Thymus (tissue), 11 donors: ENCODE measurements around the gene KIAA1755. TPM values are rescaled to one million over a fixed set of nuclear protein-coding genes. Genes with fewer than 3 reads are reported as not detected.

Experiments used
- DNase-seq, 9 donors: peaks; one replicate each; pipeline ENCODE4 v3.0.0-alpha.2; 2013; ENCODE audit warnings: low spot score in 9 of 9, low read depth in 6 of 9, missing footprints in 1 of 9
- H3K27ac ChIP-seq, 2 donors: one replicate each; pipeline ENCODE4 v1.5.1; 2013; ENCODE audit warnings: control low read depth in 1 of 2, low read depth in 1 of 2, low read length in 1 of 2, mild to moderate bottlenecking in 1 of 2, moderate library complexity in 1 of 2
- H3K27me3 ChIP-seq, 2 donors: one replicate each; pipeline ENCODE4 v1.5.1; 2013; ENCODE audit warnings: low read length in 1 of 2; ENCODE audit not compliant: control insufficient read depth in 2 of 2, insufficient read depth in 1 of 2
- H3K36me3 ChIP-seq, 2 donors: one replicate each; pipeline ENCODE4 v1.5.1; 2013; ENCODE audit warnings: low read length in 1 of 2, mild to moderate bottlenecking in 1 of 2, moderate library complexity in 1 of 2; ENCODE audit not compliant: control insufficient read depth in 2 of 2, insufficient read depth in 2 of 2
- H3K4me1 ChIP-seq, 2 donors: one replicate each; pipeline ENCODE4 v1.5.1; 2013; ENCODE audit warnings: low read length in 2 of 2; ENCODE audit not compliant: control insufficient read depth in 2 of 2, insufficient read depth in 2 of 2
- H3K4me3 ChIP-seq, 2 donors: one replicate each; pipeline ENCODE4 v1.5.1; 2013; ENCODE audit warnings: low read length in 2 of 2, control low read depth in 1 of 2, mild to moderate bottlenecking in 1 of 2
- H3K9me3 ChIP-seq, 2 donors: one replicate each; pipeline ENCODE4 v1.5.1; 2013; ENCODE audit warnings: low read length in 1 of 2, mild to moderate bottlenecking in 1 of 2; ENCODE audit not compliant: control insufficient read depth in 2 of 2, insufficient read depth in 1 of 2
- WGBS: extraction: QIAGEN DNeasy Blood & Tissue Kit; methylation state at CpG from one replicate; pipeline ENCODE4 v1.1.7; 2013; 5-methylcytosine and 5-hydroxymethylcytosine counted together
- polyA plus RNA-seq: library from polyadenylated mRNA; stranded (reverse); fragments of 200-250 nt; gene quantifications from one replicate; pipeline ENCODE4 v1.2.3, GENCODE V29; 2013
- total RNA-seq: library from RNA; stranded (reverse); fragments of 120-200 nt; gene quantifications from one replicate; pipeline ENCODE4 v1.2.4, GENCODE V29; 2013
- donor health status: healthy.

Gene KIAA1755
- total and polyA plus RNA-seq, 2 donors, result 0.66 to 5.5 TPM

DNA sequence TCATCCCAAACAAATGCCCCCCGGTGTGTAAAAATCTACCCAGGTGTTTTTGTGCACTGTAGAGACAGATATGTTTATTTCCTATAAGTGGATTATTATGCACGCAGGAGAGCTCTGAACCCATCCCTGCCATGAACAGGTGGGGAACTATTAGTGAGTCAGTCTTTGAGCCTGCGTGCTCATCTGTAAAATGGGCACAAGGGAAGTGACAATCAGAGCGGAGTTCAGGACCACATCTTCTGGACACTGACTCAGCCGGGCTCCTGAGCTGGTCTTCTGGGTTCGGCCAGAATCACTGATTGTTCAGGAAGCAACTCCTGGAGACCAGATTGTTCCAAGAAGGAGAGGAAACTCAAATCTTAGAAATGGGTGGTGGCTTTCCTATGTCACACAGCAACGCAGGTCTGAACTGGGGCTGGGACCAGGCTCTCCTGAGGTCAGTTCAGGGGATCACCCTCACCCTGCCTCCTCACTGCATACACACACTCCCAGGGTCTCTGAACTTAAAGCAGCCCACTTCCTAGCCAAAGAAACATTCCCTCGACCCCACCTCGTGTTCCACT is 68.1 kb downstream of the KIAA1755 start:
- no peaks in the 10 kb centered on the region for H3K9me3 ChIP-seq
- H3K4me1 ChIP-seq, result no peaks in the 10 kb centered on the region
- no peak overlapping the region for H3K4me3 ChIP-seq
- DNase-seq, result no peak
- H3K27me3 ChIP-seq, result no peaks in the 10 kb centered on the region
- H3K36me3 ChIP-seq, result no peaks in the 10 kb centered on the region
- 91% methylated on average over 9 of the region's 9 CpGs for WGBS
- H3K27ac ChIP-seq, result no peak overlapping the region

DNA sequence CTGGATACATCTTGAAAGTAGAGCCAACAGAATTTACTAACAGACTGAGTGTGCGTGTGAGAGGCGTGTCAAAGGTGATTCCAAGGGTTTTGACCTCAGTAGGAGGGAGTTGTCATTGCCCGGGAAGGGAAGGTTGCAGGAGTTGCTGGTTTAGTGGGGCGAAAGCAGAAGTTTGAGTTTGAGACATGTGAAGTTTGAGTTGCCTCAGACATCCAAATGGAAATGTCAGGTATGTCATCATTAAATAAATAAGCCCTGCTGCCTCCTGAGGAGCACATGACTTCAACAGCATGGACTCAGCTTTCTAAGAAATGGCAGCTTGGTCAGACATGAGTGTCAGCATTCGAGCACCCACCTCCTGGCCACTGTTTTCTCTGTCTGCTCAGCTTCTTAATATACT is 68.9 kb downstream of the KIAA1755 start:
- Histone ChIP-seq H3K4me3 (no peak overlapping the region), H3K4me1 (no peaks in the 10 kb centered on the region), H3K9me3 (no peaks in the 10 kb centered on the region), H3K27me3 (no peaks in the 10 kb centered on the region), H3K27ac (no peak overlapping the region), H3K36me3 (no peaks in the 10 kb centered on the region)
- DNase-seq, result no peak
- WGBS, result 89% methylated on average over 5 of the region's 5 CpGs

DNA sequence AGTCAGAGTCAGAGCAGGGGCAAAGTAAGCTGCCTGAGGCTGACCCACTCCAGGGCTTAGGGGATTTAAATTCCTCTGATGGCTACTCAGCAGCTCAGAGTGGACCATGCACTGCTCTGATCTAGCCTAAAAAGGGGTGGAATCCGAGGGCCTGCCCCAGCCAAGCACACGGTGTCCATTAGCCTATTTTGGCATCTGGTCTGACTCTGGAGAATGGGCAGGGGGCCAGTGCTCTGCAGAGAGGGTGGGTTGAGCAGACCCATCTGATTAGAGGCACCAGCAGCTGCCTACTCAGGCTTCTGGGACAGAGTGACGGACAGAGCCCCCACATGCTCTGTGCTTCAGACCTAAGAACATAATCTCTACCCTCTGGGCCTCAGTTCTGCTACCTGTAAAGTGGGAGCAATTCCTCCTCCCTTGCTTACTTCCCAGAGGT is 69.6 kb downstream of the KIAA1755 start:
- H3K27ac ChIP-seq, result no peak overlapping the region
- DNase-seq, result no peak
- H3K27me3 ChIP-seq, result no peaks in the 10 kb centered on the region
- no peaks in the 10 kb centered on the region for H3K9me3 ChIP-seq
- H3K36me3 ChIP-seq, result no peaks in the 10 kb centered on the region
- H3K4me1 ChIP-seq, result no peaks in the 10 kb centered on the region
- no peak overlapping the region for H3K4me3 ChIP-seq
- 85% methylated on average over 3 of the region's 3 CpGs for WGBS

DNA sequence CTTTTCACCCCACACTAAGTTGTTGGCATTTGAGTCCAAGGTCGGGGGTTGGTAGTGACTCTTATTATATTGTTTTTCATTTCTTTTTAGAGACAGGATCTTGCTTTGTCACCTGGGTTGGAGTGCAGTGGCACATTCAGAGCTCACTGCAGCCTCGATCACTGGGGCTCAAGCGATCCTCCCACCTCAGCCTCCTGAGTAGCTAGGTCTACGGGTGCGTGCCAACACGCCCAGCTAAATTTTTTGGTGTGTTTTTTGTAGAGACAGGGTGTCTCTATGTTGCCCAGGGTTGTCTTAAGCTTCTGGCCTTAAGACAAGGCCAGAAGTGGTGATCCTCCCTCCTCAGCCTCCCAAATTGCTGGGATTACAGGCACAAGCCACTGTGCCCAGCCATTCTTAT is 70.4 kb downstream of the KIAA1755 start:
- Histone ChIP-seq H3K36me3 (no peaks in the 10 kb centered on the region), H3K27me3 (no peaks in the 10 kb centered on the region), H3K4me3 (no peak overlapping the region), H3K27ac (no peak overlapping the region), H3K9me3 (no peaks in the 10 kb centered on the region), H3K4me1 (no peaks in the 10 kb centered on the region)
- WGBS, result 95% methylated on average over 6 of the region's 6 CpGs
- no peak for DNase-seq

DNA sequence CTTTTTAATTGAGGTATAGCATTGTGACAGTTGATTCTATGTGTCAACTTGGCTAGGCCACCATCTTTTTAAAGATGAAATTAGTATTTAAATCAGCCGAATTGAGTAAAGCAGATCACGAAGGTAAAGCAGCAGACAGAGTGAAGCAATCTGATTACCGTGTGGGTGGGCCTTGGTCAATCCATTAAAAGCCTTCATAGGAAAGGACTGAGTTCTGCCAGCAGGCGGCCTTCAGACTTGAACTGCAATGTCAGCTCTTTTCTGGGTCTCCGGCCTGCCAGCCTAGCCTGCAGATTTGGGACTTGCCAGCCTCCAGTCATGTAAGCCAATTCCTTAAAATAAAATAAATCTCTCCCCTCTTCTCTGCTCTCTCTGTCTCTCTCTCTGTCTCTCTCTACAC is 73.0 kb downstream of the KIAA1755 start:
- no peak overlapping the region for H3K27ac ChIP-seq
- H3K36me3 ChIP-seq, result no peaks in the 10 kb centered on the region
- 97% methylated on average over 5 of the region's 5 CpGs for WGBS
- no peaks in the 10 kb centered on the region for H3K4me1 ChIP-seq
- H3K4me3 ChIP-seq, result no peak overlapping the region
- DNase-seq, result no peak
- no peaks in the 10 kb centered on the region for H3K27me3 ChIP-seq
- H3K9me3 ChIP-seq, result no peaks in the 10 kb centered on the region

DNA sequence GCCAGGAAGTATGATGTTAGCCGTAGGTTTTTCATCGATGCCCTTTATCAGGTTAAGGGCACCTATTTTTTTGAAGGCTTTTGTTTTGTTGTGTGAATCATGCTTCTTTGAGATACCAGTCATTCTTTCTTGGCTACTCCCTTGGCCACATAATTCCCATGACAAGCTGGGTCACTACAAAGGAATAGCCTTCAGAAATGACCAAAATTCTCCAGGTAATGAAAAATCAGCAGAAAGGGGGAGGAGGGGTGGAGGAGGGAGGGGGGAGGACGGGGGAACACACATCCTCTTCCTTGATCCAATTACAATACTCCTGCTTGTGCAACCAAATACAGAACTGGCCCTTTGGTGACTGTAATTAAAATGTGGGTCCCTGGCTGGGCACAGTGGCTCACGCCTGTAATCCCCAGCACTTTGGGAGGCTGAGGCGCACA is 73.7 kb downstream of the KIAA1755 start:
- Histone ChIP-seq H3K27ac (no peak overlapping the region), H3K36me3 (no peaks in the 10 kb centered on the region), H3K9me3 (no peaks in the 10 kb centered on the region), H3K4me3 (no peak overlapping the region), H3K27me3 (no peaks in the 10 kb centered on the region), H3K4me1 (no peaks in the 10 kb centered on the region)
- WGBS, result 81% methylated on average over 5 of the region's 5 CpGs
- DNase-seq, result no peak

DNA sequence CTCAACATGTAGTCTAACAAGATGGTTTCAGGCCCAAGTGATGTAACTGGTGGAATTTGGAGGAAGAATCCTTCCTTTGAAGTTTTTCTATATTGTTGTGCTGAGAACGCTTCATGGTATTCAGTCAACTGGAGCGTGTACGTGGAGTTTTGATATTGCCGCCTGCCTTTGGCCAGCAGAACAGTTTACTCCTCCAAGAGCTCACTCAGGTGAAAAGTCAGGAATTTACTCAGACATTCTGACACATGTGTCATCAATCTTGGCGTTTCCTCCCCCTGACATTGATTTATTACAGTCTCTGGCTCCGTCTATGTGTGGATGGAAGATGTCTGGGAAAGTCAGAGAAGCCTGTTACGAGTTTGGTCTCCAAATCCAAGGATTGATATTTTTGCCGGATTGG is 76.4 kb downstream of the KIAA1755 start:
- Histone ChIP-seq H3K9me3 (no peaks in the 10 kb centered on the region), H3K4me3 (no peak overlapping the region), H3K36me3 (no peaks in the 10 kb centered on the region), H3K27ac (no peak overlapping the region), H3K4me1 (no peaks in the 10 kb centered on the region), H3K27me3 (no peaks in the 10 kb centered on the region)
- WGBS, result 78% methylated on average over 8 of the region's 8 CpGs
- DNase-seq, result peak in 2 of 9 donors; percentile 12 to 22

DNA sequence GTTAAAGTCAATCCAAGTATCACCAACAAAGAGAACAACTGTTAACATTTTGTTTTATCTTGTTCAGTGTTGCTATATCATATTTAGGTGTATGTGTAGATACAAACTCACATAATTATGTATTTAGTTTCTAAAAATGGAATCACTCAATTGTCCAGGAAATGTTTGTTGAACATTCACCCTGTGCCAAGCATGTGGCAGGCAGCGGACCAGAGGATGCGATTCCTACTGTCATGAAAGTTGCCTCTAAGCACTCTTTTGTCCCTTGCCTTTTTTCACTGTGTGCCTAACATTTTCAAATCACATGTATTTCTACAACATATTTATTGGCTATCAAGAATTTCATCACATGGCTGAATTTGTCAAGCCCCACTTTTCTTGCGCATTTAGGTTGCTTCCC is 78.6 kb downstream of the KIAA1755 start:
- 99% methylated on average over 3 of the region's 3 CpGs for WGBS
- Histone ChIP-seq H3K4me1 (no peaks in the 10 kb centered on the region), H3K4me3 (no peak overlapping the region), H3K27ac (no peak overlapping the region), H3K27me3 (no peaks in the 10 kb centered on the region), H3K9me3 (no peaks in the 10 kb centered on the region), H3K36me3 (no peaks in the 10 kb centered on the region)
- DNase-seq, result no peak

DNA sequence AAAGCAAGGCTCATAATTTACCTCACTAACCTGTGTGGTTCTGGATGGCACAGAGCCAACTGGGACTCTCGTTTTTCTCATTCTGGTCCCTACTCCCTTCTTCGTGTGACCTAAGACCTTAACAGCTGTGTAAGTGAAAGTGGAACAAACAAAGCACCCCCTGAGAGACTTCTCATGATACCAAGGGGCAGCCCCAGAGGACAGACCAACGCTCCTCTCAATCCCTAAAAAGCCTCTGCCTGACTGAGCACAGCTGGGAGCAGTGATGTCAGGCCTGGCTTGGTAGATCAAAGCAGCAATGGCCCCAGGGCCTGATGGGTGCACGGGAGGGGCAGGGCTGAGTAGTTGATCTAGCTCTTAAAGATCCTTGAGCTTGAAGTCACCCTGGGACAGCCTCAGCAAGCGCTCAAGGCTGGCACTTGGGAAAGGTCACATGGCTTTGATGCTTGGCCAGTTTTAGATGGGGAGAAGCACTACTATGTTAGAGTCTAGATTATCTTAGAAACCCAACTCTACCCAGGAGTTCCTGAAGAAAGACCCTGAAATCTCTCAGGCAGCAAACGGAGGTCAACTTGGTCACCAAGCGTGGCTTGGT is 79.2 kb downstream of the KIAA1755 start:
- no peak overlapping the region for H3K27ac ChIP-seq
- WGBS, result 91% methylated on average over 7 of the region's 7 CpGs
- H3K36me3 ChIP-seq, result no peaks in the 10 kb centered on the region
- DNase-seq, result no peak
- no peaks in the 10 kb centered on the region for H3K4me1 ChIP-seq
- H3K9me3 ChIP-seq, result no peaks in the 10 kb centered on the region
- no peaks in the 10 kb centered on the region for H3K27me3 ChIP-seq
- no peak overlapping the region for H3K4me3 ChIP-seq
